Small intestine (tissue), 7 donors: ENCODE results near the gene CIC. TPM values are rescaled to one million over a fixed set of nuclear protein-coding genes. Genes with fewer than 3 reads are reported as not detected.

Source experiments
- DNase-seq, 2 donors: peaks; one replicate each; pipeline versions ENCODE4 v3.0.0 to v3.0.0-alpha.2; 2013
- FAIRE-seq: peaks from 2 replicates; lab custom pipeline; 2012; peaks lifted over from hg19 to GRCh38; lab: Jason Lieb, UNC
- H3K27ac ChIP-seq, 3 donors: one replicate each; pipeline ENCODE4 v1.5.1; 2013; ENCODE audit warnings: low read length in 2 of 3, mild to moderate bottlenecking in 2 of 3, control low read depth in 1 of 3, inconsistent platforms in 1 of 3, low read depth in 1 of 3, moderate library complexity in 1 of 3
- H3K27me3 ChIP-seq, 3 donors: one replicate each; pipeline ENCODE4 v1.6.1; 2013; ENCODE audit warnings: low read length in 3 of 3, inconsistent platforms in 1 of 3; ENCODE audit not compliant: control insufficient read depth in 3 of 3, insufficient read depth in 3 of 3
- H3K36me3 ChIP-seq, 3 donors: one replicate each; pipeline ENCODE4 v1.6.1; 2013; ENCODE audit warnings: low read length in 3 of 3, inconsistent platforms in 1 of 3, low read depth in 1 of 3, mild to moderate bottlenecking in 1 of 3, moderate library complexity in 1 of 3; ENCODE audit not compliant: control insufficient read depth in 3 of 3, insufficient read depth in 2 of 3
- H3K4me1 ChIP-seq, 3 donors: one replicate each; pipeline ENCODE4 v1.6.1; 2013; ENCODE audit warnings: low read length in 2 of 3, inconsistent platforms in 1 of 3, low read depth in 1 of 3, mild to moderate bottlenecking in 1 of 3, moderate library complexity in 1 of 3; ENCODE audit not compliant: control insufficient read depth in 3 of 3, insufficient read depth in 2 of 3
- H3K4me3 ChIP-seq, 3 donors: one replicate each; pipeline ENCODE4 v1.5.1; 2013; ENCODE audit warnings: low read length in 3 of 3, control low read depth in 1 of 3, inconsistent platforms in 1 of 3, low read depth in 1 of 3, mild to moderate bottlenecking in 1 of 3, moderate library complexity in 1 of 3
- H3K9me3 ChIP-seq, 2 donors: one replicate each; pipeline ENCODE4 v1.6.1; 2013; ENCODE audit warnings: low read depth in 1 of 2, low read length in 1 of 2; ENCODE audit not compliant: control insufficient read depth in 2 of 2, insufficient read depth in 1 of 2
- WGBS, 3 donors: extraction: QIAGEN DNeasy Blood & Tissue Kit; methylation state at CpG; one replicate each; pipeline ENCODE4 v1.1.7; 2013; 5-methylcytosine and 5-hydroxymethylcytosine counted together
- polyA plus RNA-seq, 4 donors: library from polyadenylated mRNA; stranded (reverse) in 3 of 4; unstranded in 1 of 4; fragments of 200-250 nt in 3 of 4; fragments of 120-200 nt in 1 of 4; gene quantifications; one replicate each; pipeline versions ENCODE4 v1.2.1 to v1.2.3, GENCODE V29; 2013
- donor health status: healthy with polysubstance abuse.
- donor health status: control.
- donor health status: control.
- donor health status: Bipolar disorder and iron deficiency.
- donor health status: healthy.

Gene CIC
- polyA plus RNA-seq, 4 donors, result 14.1 to 39.2 (median 24.0) TPM

- no peaks in the 10 kb centered on the region for H3K9me3 ChIP-seq
- no peaks in the 10 kb centered on the region for H3K27me3 ChIP-seq
- WGBS, 3 donors, result 91 to 92% (median 92%) methylated on average over 10 of the region's 10 CpGs
- no peak for FAIRE-seq
- H3K36me3 ChIP-seq, result peaks cover 8 to 52% (median 11%) of the 10 kb centered on the region in 3 donors
- DNase-seq, result no peak
- H3K4me3 ChIP-seq, result no peak overlapping the region
- peaks cover 3 to 21% (median 4%) of the 10 kb centered on the region in 3 donors for H3K4me1 ChIP-seq
- peak overlapping the region in 1 of 3 donors; percentile 6 for H3K27ac ChIP-seq
These were observed 29.4 kb upstream of the CIC start for GRCh38 chr19:42239544-42240220.

- H3K27ac ChIP-seq, result peak overlapping the region in 1 of 3 donors; percentile 75
- H3K27me3 ChIP-seq, result no peaks in the 10 kb centered on the region
- FAIRE-seq (no peak), DNase-seq (peak in 1 of 2 donors; percentile 31)
- H3K9me3 ChIP-seq, result no peaks in the 10 kb centered on the region
- WGBS, 3 donors, result 98 to 100% (median 99%) methylated on average over 3 of the region's 3 CpGs
- peaks cover 0 to 25% (median 4%) of the 10 kb centered on the region in 3 donors for H3K4me1 ChIP-seq
- peak overlapping the region in 2 of 3 donors; percentile 82 to 97 for H3K4me3 ChIP-seq
- H3K36me3 ChIP-seq, result peaks cover 2 to 37% (median 4%) of the 10 kb centered on the region in 3 donors
These were observed 27.8 kb upstream of the CIC start for GRCh38 chr19:42241279-42241678.

GRCh38 chr19:42242069-42242511, 27.0 kb upstream of the CIC start:
- DNase-seq, result no peak
- FAIRE-seq, result no peak
- Histone ChIP-seq H3K4me1 (peaks cover 0 to 25% (median 4%) of the 10 kb centered on the region in 3 donors), H3K27ac (peak overlapping the region; percentile 75 to 92 (median 92)), H3K9me3 (no peaks in the 10 kb centered on the region), H3K27me3 (no peaks in the 10 kb centered on the region), H3K36me3 (peaks cover 0 to 37% (median 0%) of the 10 kb centered on the region in 3 donors), H3K4me3 (peak overlapping the region; percentile 67 to 97 (median 82))
- WGBS, 3 donors, result 0 to 1% (median 1%) methylated on average over 28 to 49 of the region's 49 CpGs

GRCh38 chr19:42242512-42243409, 26.3 kb upstream of the CIC start, which contains the start of gene GSK3A:
GSK3A (minus strand) TSS chr19:42242602; CDS start chr19:42242465, 137 bp downstream.
- FAIRE-seq (no peak), DNase-seq (peak; percentile 100)
- Histone ChIP-seq H3K27ac (peak within 1 kb of the TSS; percentile 92 to 95 (median 92)), H3K27me3 (no peaks in the 10 kb centered on the region), H3K36me3 (peaks cover 0 to 39% (median 0%) of the 10 kb centered on the region in 3 donors), H3K4me1 (peaks cover 0 to 25% (median 4%) of the 10 kb centered on the region in 3 donors), H3K4me3 (peak within 1 kb of the TSS; percentile 67 to 97 (median 86)), H3K9me3 (no peaks in the 10 kb centered on the region)
- 0 to 1% (median 0%) methylated on average over 56 to 76 of the region's 76 CpGs for WGBS, 3 donors

GRCh38 chr19:42244347-42245220, 24.5 kb upstream of the CIC start:
- H3K9me3 ChIP-seq, result no peaks in the 10 kb centered on the region
- H3K36me3 ChIP-seq, result peaks cover 2 to 40% (median 5%) of the 10 kb centered on the region in 3 donors
- 0 to 2% (median 1%) methylated on average over 45 of the region's 45 CpGs for WGBS, 3 donors
- peak; percentile 94 to 97 for DNase-seq
- peak overlapping the region; percentile 78 to 95 (median 92) for H3K27ac ChIP-seq
- H3K27me3 ChIP-seq, result no peaks in the 10 kb centered on the region
- H3K4me1 ChIP-seq, result peaks cover 0 to 25% (median 4%) of the 10 kb centered on the region in 3 donors
- H3K4me3 ChIP-seq, result peak overlapping the region; percentile 48 to 86 (median 61)
- no peak for FAIRE-seq

DNA sequence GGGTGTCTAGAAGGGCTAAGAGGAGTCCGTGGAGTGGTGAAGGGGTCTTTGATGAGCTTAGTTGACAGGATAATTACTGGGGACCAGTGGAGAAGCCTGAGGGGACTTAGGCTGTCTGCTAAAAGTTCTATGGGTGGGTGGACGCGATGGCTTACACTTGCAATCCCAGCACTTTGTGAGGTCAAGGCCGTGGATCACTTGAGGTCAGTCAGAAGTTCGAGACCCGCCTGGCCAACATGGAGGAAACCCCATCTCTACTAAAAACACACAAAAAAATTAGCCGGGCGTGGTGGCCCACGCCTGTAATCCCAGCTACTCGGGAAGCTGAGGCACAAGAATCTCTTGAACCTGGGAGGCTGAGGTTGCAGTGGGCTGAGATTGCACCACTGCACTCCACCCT, 23.8 kb upstream of the CIC start:
- Histone ChIP-seq H3K27me3 (no peaks in the 10 kb centered on the region), H3K4me3 (peak overlapping the region in 1 of 3 donors; percentile 86), H3K9me3 (no peaks in the 10 kb centered on the region), H3K27ac (peak overlapping the region in 2 of 3 donors; percentile 92 to 95), H3K36me3 (peaks cover 3 to 40% (median 5%) of the 10 kb centered on the region in 3 donors), H3K4me1 (peaks cover 0 to 26% (median 4%) of the 10 kb centered on the region in 3 donors)
- no peak for FAIRE-seq
- WGBS, 3 donors, result 64 to 73% (median 71%) methylated on average over 10 of the region's 10 CpGs
- no peak for DNase-seq

GRCh38 chr19:42246143-42246921, 22.7 kb upstream of the CIC start:
- FAIRE-seq (no peak), DNase-seq (peak; percentile 67 to 68)
- peak overlapping the region in 1 of 3 donors; percentile 56 for H3K27ac ChIP-seq
- peaks cover 3 to 48% (median 5%) of the 10 kb centered on the region in 3 donors for H3K36me3 ChIP-seq
- 21 to 35% (median 28%) methylated on average over 10 of the region's 10 CpGs for WGBS, 3 donors
- H3K27me3 ChIP-seq, result no peaks in the 10 kb centered on the region
- peaks cover 2 to 28% (median 7%) of the 10 kb centered on the region in 3 donors for H3K4me1 ChIP-seq
- H3K9me3 ChIP-seq, result no peaks in the 10 kb centered on the region
- H3K4me3 ChIP-seq, result no peak overlapping the region
